Stimulated activated CD4-positive, alpha-beta T cell treated with anti-CD3 and anti-CD28 coated beads, TNF-alpha, amount 100 ng/mL, for 48 hours (primary cell): ENCODE data around the gene RREB1.

Experiments
- DNase-seq, 3 donors: peaks; one replicate each; pipeline ENCODE4 v3.0.0-alpha.2; 2020; ENCODE audit warnings: low read depth in 3 of 3

RREB1 gene

GRCh38 chr6:7296602-7297001 lies 188.8 kb downstream of the RREB1 start:
- DNase-seq = no peak

DNA sequence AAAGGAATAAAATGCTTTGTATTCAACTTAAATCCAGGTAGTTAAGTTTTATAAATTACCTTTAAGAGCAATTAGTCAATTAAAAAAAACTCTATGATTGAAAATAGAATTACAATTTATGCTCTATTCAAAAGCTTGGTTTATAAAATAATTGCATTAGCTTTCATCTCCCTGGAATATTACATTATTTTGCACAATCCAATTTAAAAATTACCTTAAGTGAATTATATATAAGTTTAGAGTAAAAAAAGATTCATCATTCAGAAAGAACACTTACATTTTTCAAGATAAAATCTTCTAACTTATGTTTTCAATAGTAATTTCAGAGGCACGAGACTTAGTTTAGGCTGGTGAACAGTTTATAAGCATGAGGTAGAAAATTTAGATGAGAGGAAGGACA lies 190.4 kb downstream of the RREB1 start:
- DNase-seq = no peak

DNA sequence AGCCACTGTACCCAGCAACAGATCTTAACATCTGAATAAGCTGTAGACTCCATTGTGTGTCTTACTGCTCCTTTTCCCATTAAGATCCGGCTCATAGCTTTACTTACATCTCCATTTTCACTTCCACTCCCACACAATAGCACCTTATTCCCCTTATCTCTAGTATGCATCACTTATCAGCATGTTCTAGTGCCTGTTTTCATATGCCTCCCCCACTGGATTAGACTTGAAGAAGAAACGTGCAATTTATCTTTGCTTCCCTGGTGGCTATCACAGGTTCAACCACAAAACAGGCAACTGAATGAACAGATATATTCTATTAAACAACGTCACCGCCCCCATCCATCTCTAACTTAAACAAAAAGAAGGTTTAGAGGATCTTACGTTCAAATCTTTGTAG lies 193.2 kb downstream of the RREB1 start:
- no peak for DNase-seq
